ENCODE results near the gene PSMD5. TPM values are rescaled to one million over a fixed set of nuclear protein-coding genes. Genes with fewer than 3 reads are reported as not detected.

PSMD5 gene
- total and polyA plus RNA-seq, 11 donors, result 4.8 to 17.9 (median 13.4) TPM

DNA sequence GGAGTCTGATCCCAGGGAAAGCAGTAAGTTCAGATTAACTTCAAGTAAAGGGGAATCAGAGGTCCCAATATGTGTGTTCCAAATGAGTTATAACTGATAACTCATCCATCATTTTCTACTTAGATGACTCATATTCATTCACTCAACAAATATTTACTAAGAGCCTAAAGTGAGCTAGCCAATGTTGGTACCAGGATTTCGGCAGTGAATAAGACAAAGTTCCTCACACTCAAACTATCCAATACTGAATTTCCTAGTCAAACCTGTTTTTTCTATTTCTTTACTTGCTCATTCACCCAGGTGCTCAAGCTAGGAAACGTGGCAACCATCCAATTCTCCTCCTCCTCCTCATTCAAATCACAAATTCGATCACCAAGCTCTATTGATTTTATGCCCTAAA lies 75.3 kb downstream of the PSMD5 start:
- no peaks in the 10 kb centered on the region for H3K27me3 ChIP-seq
- H3K36me3 ChIP-seq, result peaks cover 0 to 100% (median 91%) of the 10 kb centered on the region in 9 donors
- 91 to 94% (median 94%) methylated on average over 3 of the region's 3 CpGs for WGBS, 4 donors
- no peak for ATAC-seq
- no peak overlapping the region for H3K27ac ChIP-seq
- H3K9me3 ChIP-seq, result no peaks in the 10 kb centered on the region
- DNase-seq, result no peak
- intact Hi-C loops (cut with DNase I), result no loop called here
- H3K4me1 ChIP-seq, result peaks cover 0 to 9% (median 0%) of the 10 kb centered on the region in 12 donors
- H3K4me3 ChIP-seq, result no peak overlapping the region
- TF ChIP-seq, protein P1, sequence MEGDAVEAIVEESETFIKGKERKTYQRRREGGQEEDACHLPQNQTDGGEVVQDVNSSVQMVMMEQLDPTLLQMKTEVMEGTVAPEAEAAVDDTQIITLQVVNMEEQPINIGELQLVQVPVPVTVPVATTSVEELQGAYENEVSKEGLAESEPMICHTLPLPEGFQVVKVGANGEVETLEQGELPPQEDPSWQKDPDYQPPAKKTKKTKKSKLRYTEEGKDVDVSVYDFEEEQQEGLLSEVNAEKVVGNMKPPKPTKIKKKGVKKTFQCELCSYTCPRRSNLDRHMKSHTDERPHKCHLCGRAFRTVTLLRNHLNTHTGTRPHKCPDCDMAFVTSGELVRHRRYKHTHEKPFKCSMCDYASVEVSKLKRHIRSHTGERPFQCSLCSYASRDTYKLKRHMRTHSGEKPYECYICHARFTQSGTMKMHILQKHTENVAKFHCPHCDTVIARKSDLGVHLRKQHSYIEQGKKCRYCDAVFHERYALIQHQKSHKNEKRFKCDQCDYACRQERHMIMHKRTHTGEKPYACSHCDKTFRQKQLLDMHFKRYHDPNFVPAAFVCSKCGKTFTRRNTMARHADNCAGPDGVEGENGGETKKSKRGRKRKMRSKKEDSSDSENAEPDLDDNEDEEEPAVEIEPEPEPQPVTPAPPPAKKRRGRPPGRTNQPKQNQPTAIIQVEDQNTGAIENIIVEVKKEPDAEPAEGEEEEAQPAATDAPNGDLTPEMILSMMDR (IDR thresholded peaks at IDR 0.05), result no peak
- TF ChIP-seq POLR2A (IDR thresholded peaks at IDR 0.05), result no peak

Other genes with a start within 250 kb of the PSMD5 start
- gene MEGF9, start 128.5 kb downstream of the PSMD5 start, total RNA-seq, result 10 to 100 TPM in 6 of 9 donors, 1 to 10 TPM in 3; 5.0 to 46.0 (median 13.3) TPM
- gene MEGF9, start 128.5 kb downstream of the PSMD5 start, polyA plus RNA-seq, result 1 to 10 TPM; 2.2 to 5.2 TPM
- gene FBXW2, start 49.5 kb downstream of the PSMD5 start, total RNA-seq, result 10 to 100 TPM; 27.0 to 58.7 (median 42.0) TPM
- 10 to 100 TPM in 1 of 2 donors, 1 to 10 TPM in 1; 7.9 to 24.5 TPM for gene FBXW2, start 49.5 kb downstream of the PSMD5 start, polyA plus RNA-seq
- gene PHF19, start 34.3 kb upstream of the PSMD5 start, total RNA-seq, result 10 to 100 TPM in 8 of 9 donors, 1 to 10 TPM in 1; 9.6 to 28.0 (median 12.5) TPM
- 10 to 100 TPM; 11.0 to 15.4 TPM for gene PHF19, start 34.3 kb upstream of the PSMD5 start, polyA plus RNA-seq
- 1 to 10 TPM in 7 of 9 donors, under 1 TPM in 2; 0.93 to 7.8 (median 1.8) TPM for gene TRAF1, start 83.9 kb upstream of the PSMD5 start, total RNA-seq
- 1 to 10 TPM; 1.7 to 2.4 TPM for gene TRAF1, start 83.9 kb upstream of the PSMD5 start, polyA plus RNA-seq
- 1 to 10 TPM in 3 of 9 donors, under 1 TPM in 6; 0.32 to 1.8 (median 0.54) TPM for gene C5, start 207.4 kb upstream of the PSMD5 start, total RNA-seq
- gene C5, start 207.4 kb upstream of the PSMD5 start, polyA plus RNA-seq, result under 1 TPM; 0.46 to 0.61 TPM
- gene CNTRL, start 232.0 kb upstream of the PSMD5 start, total RNA-seq, result 10 to 100 TPM in 1 of 9 donors, 1 to 10 TPM in 8; 2.5 to 11.4 (median 4.1) TPM
- gene CNTRL, start 232.0 kb upstream of the PSMD5 start, polyA plus RNA-seq, result 1 to 10 TPM; 2.6 to 2.9 TPM

Measured in heart left ventricle (tissue), 16 donors.